ENCODE results near the gene USP6NL. TPM values are rescaled to one million over a fixed set of nuclear protein-coding genes. Genes with fewer than 3 reads are reported as not detected.

The USP6NL gene
- total and polyA plus RNA-seq, 7 donors, result 9.2 to 11.4 (median 10.8) TPM

DNA sequence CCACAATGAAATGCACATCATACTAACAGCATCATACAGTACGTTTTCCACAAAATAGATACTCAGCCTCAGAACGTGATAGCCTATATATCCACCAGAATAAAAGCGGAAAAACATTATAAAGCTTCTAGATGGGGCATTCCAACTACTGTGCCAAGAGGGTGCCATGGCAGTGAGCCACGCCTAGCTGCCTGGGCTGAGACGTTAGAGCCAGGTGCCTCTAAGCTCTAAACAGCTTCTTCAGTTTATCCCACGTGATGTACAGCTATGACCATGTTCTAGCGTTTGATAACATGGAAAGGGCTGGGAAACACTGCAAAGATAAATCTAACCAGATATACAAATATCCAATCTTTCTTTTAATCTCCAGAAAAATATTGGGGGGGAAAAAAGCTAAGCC, 17.8 kb downstream of the USP6NL start:
- Histone ChIP-seq H3K9me3 (no peaks in the 10 kb centered on the region), H3K27me3 (no peaks in the 10 kb centered on the region), H3K36me3 (no peaks in the 10 kb centered on the region), H3K4me3 (no peak overlapping the region), H3K27ac (no peak overlapping the region), H3K4me1 (peaks cover 0 to 10% (median 0%) of the 10 kb centered on the region in 4 donors)
- no peak for DNase-seq
- intact Hi-C loops (cut with DNase I), result no loop called here
- 18 to 72% methylated on average over 7 of the region's 7 CpGs for WGBS, 2 donors
- TF ChIP-seq EP300 (IDR thresholded peaks at IDR 0.05), result no peak
- TF ChIP-seq, protein P1, sequence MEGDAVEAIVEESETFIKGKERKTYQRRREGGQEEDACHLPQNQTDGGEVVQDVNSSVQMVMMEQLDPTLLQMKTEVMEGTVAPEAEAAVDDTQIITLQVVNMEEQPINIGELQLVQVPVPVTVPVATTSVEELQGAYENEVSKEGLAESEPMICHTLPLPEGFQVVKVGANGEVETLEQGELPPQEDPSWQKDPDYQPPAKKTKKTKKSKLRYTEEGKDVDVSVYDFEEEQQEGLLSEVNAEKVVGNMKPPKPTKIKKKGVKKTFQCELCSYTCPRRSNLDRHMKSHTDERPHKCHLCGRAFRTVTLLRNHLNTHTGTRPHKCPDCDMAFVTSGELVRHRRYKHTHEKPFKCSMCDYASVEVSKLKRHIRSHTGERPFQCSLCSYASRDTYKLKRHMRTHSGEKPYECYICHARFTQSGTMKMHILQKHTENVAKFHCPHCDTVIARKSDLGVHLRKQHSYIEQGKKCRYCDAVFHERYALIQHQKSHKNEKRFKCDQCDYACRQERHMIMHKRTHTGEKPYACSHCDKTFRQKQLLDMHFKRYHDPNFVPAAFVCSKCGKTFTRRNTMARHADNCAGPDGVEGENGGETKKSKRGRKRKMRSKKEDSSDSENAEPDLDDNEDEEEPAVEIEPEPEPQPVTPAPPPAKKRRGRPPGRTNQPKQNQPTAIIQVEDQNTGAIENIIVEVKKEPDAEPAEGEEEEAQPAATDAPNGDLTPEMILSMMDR (IDR thresholded peaks at IDR 0.05), result no peak
- TF ChIP-seq POLR2AphosphoS5 (IDR thresholded peaks at IDR 0.05), result no peak
- TF ChIP-seq POLR2A (IDR thresholded peaks at IDR 0.05), result no peak

DNA sequence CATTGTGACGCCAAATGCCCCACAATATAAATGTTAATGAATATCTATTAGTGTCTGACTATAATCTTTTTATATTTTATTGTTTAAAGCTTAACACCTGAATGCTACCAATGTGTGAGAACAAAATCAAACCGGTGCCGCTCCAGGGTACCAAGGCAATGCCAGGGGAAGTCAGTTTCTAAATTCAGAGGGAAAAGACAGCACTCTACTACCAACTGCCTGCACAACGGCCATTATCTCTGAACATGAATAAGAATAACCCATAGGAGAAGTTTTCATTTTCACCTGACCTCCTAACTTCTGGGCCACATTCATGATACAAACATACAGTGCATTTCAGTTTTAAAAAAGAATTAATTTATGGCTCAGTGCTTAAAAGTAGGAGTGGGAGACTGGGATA, 21.7 kb downstream of the USP6NL start:
- Histone ChIP-seq H3K4me3 (no peak overlapping the region), H3K36me3 (no peaks in the 10 kb centered on the region), H3K9me3 (peaks cover 0 to 2% (median 0%) of the 10 kb centered on the region in 4 donors), H3K27me3 (no peaks in the 10 kb centered on the region), H3K4me1 (peaks cover 0 to 6% (median 0%) of the 10 kb centered on the region in 4 donors), H3K27ac (no peak overlapping the region)
- WGBS, 2 donors, result 86 to 95% methylated on average over 4 of the region's 4 CpGs
- TF ChIP-seq POLR2A (IDR thresholded peaks at IDR 0.05), result no peak
- no peak for TF ChIP-seq POLR2AphosphoS5 (IDR thresholded peaks at IDR 0.05)
- TF ChIP-seq, protein P1 (IDR thresholded peaks at IDR 0.05), result no peak
- no peak for DNase-seq
- intact Hi-C loops (cut with DNase I), result no loop called here

DNA sequence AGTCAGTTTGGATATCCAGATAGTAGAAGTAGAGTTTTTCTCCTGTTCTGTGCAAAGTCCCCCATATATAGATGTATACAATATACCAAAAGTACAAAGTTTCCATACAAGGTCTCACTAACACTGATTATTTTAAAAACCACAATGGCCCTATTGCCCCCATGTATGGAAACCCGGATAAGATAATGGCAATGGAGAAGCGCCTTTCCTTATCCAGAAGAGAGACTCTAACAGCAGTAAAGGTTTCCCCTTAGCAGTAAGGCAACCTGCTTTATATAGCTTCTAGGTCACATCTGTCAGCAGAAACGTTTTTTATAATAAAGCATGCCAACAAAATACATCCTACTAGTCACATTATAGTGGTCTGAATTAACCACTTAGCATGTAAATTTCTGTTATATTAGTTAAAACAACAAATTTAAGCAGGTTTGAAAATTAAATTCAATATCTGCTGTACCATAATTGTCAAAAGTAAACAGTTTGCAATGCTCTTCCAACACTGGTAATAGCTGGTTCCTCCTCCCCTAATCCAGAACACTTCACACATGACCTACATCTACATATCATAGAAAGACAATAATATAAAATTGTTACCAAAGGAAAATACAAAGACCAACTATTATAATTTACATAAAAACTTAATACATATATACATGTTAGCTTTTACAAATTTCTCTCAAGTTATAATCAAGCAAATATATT, 22.4 kb downstream of the USP6NL start:
- Histone ChIP-seq H3K27ac (no peak overlapping the region), H3K9me3 (peaks cover 0 to 2% (median 0%) of the 10 kb centered on the region in 4 donors), H3K27me3 (no peaks in the 10 kb centered on the region), H3K4me1 (peaks cover 0 to 4% (median 0%) of the 10 kb centered on the region in 4 donors), H3K4me3 (no peak overlapping the region), H3K36me3 (no peaks in the 10 kb centered on the region)
- TF ChIP-seq, protein P1 (IDR thresholded peaks at IDR 0.05), result no peak
- TF ChIP-seq EP300 (IDR thresholded peaks at IDR 0.05) (no peak), POLR2AphosphoS5 (IDR thresholded peaks at IDR 0.05) (no peak), POLR2A (IDR thresholded peaks at IDR 0.05) (no peak)
- no peak for DNase-seq
- WGBS, 2 donors, result 62 to 72% methylated on average over 3 of the region's 3 CpGs
- intact Hi-C loops (cut with DNase I), result no loop called here

DNA sequence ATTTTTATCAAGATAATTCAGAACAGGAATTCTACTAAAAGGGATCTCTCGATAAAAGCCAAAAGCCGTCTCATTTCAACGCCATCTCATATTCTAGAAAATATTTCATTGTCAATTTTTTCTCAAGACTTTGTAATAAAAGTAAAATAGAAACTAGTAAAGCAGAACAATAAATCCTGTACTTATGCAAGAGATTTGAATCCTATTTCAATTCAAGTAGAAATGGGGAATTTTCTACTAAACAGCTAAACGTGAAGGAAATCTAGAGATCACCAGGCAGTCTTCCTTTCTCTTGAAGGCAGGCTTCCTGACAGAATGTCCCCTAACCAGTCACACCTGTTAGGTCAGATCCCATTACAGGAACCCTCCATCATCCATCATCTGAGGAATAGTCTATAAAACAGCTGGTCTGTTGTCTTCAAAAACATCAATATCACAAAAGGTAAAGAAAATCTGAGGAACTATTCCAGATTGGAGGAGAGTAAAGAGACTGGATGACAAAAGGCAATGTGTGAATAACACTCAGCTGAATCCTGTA, 23.7 kb downstream of the USP6NL start:
- Histone ChIP-seq H3K27ac (no peak overlapping the region), H3K4me3 (no peak overlapping the region), H3K36me3 (no peaks in the 10 kb centered on the region), H3K4me1 (peaks cover 0 to 4% (median 0%) of the 10 kb centered on the region in 4 donors), H3K9me3 (peaks cover 0 to 2% (median 0%) of the 10 kb centered on the region in 4 donors), H3K27me3 (no peaks in the 10 kb centered on the region)
- TF ChIP-seq POLR2A (IDR thresholded peaks at IDR 0.05), result no peak
- TF ChIP-seq EP300 (IDR thresholded peaks at IDR 0.05), result no peak
- TF ChIP-seq, protein P1 (IDR thresholded peaks at IDR 0.05), result no peak
- TF ChIP-seq POLR2AphosphoS5 (IDR thresholded peaks at IDR 0.05), result no peak
- DNase-seq, result no peak
- intact Hi-C loops (cut with DNase I), result no loop called here
- WGBS, 2 donors, result 74 to 78% methylated on average over 4 of the region's 4 CpGs

Measured in sigmoid colon (tissue), 7 donors.